ENCODE results near the gene TNK2. TPM values are rescaled to one million over a fixed set of nuclear protein-coding genes. Genes with fewer than 3 reads are reported as not detected.

Gene TNK2
- total and polyA plus RNA-seq, 2 of the 13 experiments (the other 11 are each of a cell fraction or from before 2014, with no cell fraction given) = 4.6 to 5.8 TPM

DNA sequence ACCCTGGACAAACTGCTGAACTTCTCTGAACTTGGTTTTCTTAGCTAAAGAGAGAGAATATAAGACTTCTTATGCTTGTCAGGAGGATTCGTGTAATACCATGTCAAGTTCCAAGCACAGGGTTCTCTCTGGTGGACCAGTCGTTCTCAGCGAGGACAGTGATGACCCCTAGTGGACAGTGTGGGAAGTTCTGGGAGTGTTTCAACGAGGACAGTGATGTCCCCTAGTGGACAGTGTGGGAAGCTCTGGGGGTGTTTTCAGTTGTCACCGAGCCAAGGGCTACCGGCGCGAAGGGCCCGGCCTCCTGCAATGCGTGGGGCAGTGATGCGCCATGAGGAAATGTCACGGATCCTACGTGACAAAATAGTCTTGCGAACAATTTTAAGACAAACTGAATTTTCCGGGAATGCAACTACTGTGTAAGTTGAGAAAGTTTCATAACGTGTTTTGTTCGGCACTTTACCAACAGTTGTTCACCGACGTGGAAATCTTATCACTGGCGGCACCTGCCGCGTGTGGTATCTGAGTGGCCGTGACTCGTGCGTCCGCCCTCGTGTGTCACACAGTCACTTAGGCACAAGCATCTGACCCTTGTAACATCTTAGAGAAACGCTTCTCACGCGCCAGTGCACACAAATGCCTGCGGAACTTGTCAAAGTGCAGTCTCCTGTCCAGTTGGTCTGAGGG, 57.4 kb downstream of the TNK2 start (continued):
- TF ChIP-seq MTA1 (CRISPR knock-in tag; IDR thresholded peaks at IDR 0.05; ENCODE audit: borderline replicate concordance) (no peak), GLMP (CRISPR knock-in tag; IDR thresholded peaks at IDR 0.05; ENCODE audit: borderline replicate concordance) (no peak), ZNF337 (CRISPR knock-in tag; IDR thresholded peaks at IDR 0.05; ENCODE audit: borderline replicate concordance, low read depth) (no peak), YEATS2 (CRISPR knock-in tag; IDR thresholded peaks at IDR 0.05; ENCODE audit: borderline replicate concordance) (0 out of 2 replicates have a peak, but pooled peaks have one; percentile 32), NFYC (CRISPR knock-in tag; IDR thresholded peaks at IDR 0.05) (no peak), PPARG (CRISPR knock-in tag; conservative IDR thresholded peaks at IDR 0.05) (0 out of 2 replicates have a peak, but pooled peaks have one; percentile 33), ZBTB38 (CRISPR knock-in tag; IDR thresholded peaks at IDR 0.05) (0 out of 2 replicates have a peak, but pooled peaks have one; percentile 13), MAX (IDR thresholded peaks at IDR 0.05) (peak; percentile 48; the same call in 1 of the 2 replicates), PAX8 (CRISPR knock-in tag; IDR thresholded peaks at IDR 0.05; ENCODE audit: borderline replicate concordance) (no peak), HMG20A (CRISPR knock-in tag; IDR thresholded peaks at IDR 0.05; ENCODE audit: borderline replicate concordance) (peak; percentile 36; the same call in 1 of the 2 replicates), ZKSCAN8 (CRISPR knock-in tag; IDR thresholded peaks at IDR 0.05; ENCODE audit: borderline replicate concordance) (peak; percentile 73; the same call in 1 of the 2 replicates), HNRNPL (IDR thresholded peaks at IDR 0.05; ENCODE audit: low read depth, low read length) (no peak), ZNF256 (CRISPR knock-in tag; conservative IDR thresholded peaks at IDR 0.05) (no peak), ETV5 (CRISPR knock-in tag; IDR thresholded peaks at IDR 0.05; ENCODE audit: borderline replicate concordance) (peak; percentile 26; the same call in 1 of the 2 replicates), CHCHD3 (CRISPR knock-in tag; IDR thresholded peaks at IDR 0.05) (no peak), ZNF331 (CRISPR knock-in tag; IDR thresholded peaks at IDR 0.05) (peak; percentile 39; the same call in 1 of the 2 replicates), ZNF44 (CRISPR knock-in tag; IDR thresholded peaks at IDR 0.05) (no peak), ZNF335 (CRISPR knock-in tag; IDR thresholded peaks at IDR 0.05) (no peak), XRCC5 (optimal IDR thresholded peaks at IDR 0.05; ENCODE audit: low read length) (peak; percentile 99), ZNF10 (CRISPR knock-in tag; IDR thresholded peaks at IDR 0.05; ENCODE audit: borderline replicate concordance, low read depth) (no peak), ZMYM4 (CRISPR knock-in tag; IDR thresholded peaks at IDR 0.05) (peak; percentile 65), ELF3 (CRISPR knock-in tag; IDR thresholded peaks at IDR 0.05) (peak; percentile 56; the same call in 1 of the 2 replicates), U2AF1 (optimal IDR thresholded peaks at IDR 0.05; ENCODE audit: low read depth, low read length) (no peak), ZNF615 (CRISPR knock-in tag; IDR thresholded peaks at IDR 0.05; ENCODE audit: borderline replicate concordance) (no peak), MTA3 (CRISPR knock-in tag; IDR thresholded peaks at IDR 0.05) (no peak), ZKSCAN1 (IDR thresholded peaks at IDR 0.05; ENCODE audit: low read length) (no peak), MIER2 (CRISPR knock-in tag; IDR thresholded peaks at IDR 0.05) (0 out of 2 replicates have a peak, but pooled peaks have one; percentile 61)
- TF ChIP-seq, protein P1, sequence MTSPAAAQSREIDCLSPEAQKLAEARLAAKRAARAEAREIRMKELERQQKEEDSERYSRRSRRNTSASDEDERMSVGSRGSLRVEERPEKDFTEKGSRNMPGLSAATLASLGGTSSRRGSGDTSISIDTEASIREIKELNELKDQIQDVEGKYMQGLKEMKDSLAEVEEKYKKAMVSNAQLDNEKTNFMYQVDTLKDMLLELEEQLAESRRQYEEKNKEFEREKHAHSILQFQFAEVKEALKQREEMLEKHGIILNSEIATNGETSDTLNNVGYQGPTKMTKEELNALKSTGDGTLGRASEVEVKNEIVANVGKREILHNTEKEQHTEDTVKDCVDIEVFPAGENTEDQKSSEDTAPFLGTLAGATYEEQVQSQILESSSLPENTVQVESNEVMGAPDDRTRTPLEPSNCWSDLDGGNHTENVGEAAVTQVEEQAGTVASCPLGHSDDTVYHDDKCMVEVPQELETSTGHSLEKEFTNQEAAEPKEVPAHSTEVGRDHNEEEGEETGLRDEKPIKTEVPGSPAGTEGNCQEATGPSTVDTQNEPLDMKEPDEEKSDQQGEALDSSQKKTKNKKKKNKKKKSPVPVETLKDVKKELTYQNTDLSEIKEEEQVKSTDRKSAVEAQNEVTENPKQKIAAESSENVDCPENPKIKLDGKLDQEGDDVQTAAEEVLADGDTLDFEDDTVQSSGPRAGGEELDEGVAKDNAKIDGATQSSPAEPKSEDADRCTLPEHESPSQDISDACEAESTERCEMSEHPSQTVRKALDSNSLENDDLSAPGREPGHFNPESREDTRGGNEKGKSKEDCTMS (CRISPR knock-in tag; conservative IDR thresholded peaks at IDR 0.05) = no peak
- TF ChIP-seq, protein P2, sequence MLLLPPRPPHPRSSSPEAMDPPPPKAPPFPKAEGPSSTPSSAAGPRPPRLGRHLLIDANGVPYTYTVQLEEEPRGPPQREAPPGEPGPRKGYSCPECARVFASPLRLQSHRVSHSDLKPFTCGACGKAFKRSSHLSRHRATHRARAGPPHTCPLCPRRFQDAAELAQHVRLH (CRISPR knock-in tag; IDR thresholded peaks at IDR 0.05; ENCODE audit: borderline replicate concordance, low read depth) = peak; percentile 84
